ENCODE results near the gene SEMA4D. TPM values are rescaled to one million over a fixed set of nuclear protein-coding genes. Genes with fewer than 3 reads are reported as not detected.

The SEMA4D gene
- total RNA-seq, 1 experiment from 2014 or later: 23.3 TPM

GRCh38 chr9:89352874-89353649 is 144.9 kb downstream of the SEMA4D start:
- Mint-ChIP-seq H3K27me3 (ENCODE audit: unreplicated experiment) (no peaks in the 10 kb centered on the region), H3K36me3 (ENCODE audit: insufficient read depth, unreplicated experiment) (peaks cover 16% of the 10 kb centered on the region), H3K27ac (ENCODE audit: unreplicated experiment) (no peak overlapping the region), H3K9me3 (ENCODE audit: low read depth, unreplicated experiment) (no peaks in the 10 kb centered on the region), H3K4me1 (ENCODE audit: low read depth, unreplicated experiment) (no peaks in the 10 kb centered on the region), H3K4me3 (ENCODE audit: low read depth, unreplicated experiment) (no peak overlapping the region)
- DNase-seq: no peak
- intact Hi-C loops (cut with micrococcal nuclease; ENCODE audit: unreplicated experiment): no loop called here
- TF ChIP-seq, protein P1, sequence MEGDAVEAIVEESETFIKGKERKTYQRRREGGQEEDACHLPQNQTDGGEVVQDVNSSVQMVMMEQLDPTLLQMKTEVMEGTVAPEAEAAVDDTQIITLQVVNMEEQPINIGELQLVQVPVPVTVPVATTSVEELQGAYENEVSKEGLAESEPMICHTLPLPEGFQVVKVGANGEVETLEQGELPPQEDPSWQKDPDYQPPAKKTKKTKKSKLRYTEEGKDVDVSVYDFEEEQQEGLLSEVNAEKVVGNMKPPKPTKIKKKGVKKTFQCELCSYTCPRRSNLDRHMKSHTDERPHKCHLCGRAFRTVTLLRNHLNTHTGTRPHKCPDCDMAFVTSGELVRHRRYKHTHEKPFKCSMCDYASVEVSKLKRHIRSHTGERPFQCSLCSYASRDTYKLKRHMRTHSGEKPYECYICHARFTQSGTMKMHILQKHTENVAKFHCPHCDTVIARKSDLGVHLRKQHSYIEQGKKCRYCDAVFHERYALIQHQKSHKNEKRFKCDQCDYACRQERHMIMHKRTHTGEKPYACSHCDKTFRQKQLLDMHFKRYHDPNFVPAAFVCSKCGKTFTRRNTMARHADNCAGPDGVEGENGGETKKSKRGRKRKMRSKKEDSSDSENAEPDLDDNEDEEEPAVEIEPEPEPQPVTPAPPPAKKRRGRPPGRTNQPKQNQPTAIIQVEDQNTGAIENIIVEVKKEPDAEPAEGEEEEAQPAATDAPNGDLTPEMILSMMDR (IDR thresholded peaks at IDR 0.05; ENCODE audit: unreplicated experiment): no peak
- CTCF ChIA-PET: no interaction called here
- no TSS peak for BruUV-seq (replicated peaks)

DNA sequence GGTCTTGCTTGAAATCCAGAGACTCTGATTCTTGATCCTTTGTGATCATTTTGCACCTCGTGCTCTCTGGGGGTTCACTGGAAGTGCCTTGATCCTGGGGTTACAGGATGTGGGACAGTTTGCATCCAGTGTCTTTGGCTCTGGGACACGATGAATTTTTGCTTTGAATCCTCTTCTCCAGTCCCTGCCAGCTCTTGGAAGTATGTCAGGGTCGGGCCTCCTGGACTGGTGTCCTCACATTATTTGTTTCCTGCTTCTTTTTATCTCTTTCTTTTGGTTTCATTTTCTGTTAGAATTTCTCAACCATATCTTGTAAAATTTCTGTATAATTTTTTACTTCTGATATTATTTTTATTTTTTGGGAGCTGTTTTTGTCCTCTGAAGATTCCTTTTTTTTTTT is 145.5 kb downstream of the SEMA4D start:
- intact Hi-C loops (cut with micrococcal nuclease; ENCODE audit: unreplicated experiment): no loop called here
- CTCF ChIA-PET: no interaction called here
- peaks cover 16% of the 10 kb centered on the region for H3K36me3 Mint-ChIP-seq (ENCODE audit: insufficient read depth, unreplicated experiment)
- no TSS peak for BruUV-seq (replicated peaks)
- H3K27ac Mint-ChIP-seq (ENCODE audit: unreplicated experiment): no peak overlapping the region
- TF ChIP-seq, protein P1 (IDR thresholded peaks at IDR 0.05; ENCODE audit: unreplicated experiment): no peak
- no peak overlapping the region for H3K4me3 Mint-ChIP-seq (ENCODE audit: low read depth, unreplicated experiment)
- H3K4me1 Mint-ChIP-seq (ENCODE audit: low read depth, unreplicated experiment): no peaks in the 10 kb centered on the region
- no peak for DNase-seq
- H3K27me3 Mint-ChIP-seq (ENCODE audit: unreplicated experiment): no peaks in the 10 kb centered on the region
- no peaks in the 10 kb centered on the region for H3K9me3 Mint-ChIP-seq (ENCODE audit: low read depth, unreplicated experiment)

- no peaks in the 10 kb centered on the region for H3K4me1 Mint-ChIP-seq (ENCODE audit: low read depth, unreplicated experiment)
- peaks cover 17% of the 10 kb centered on the region for H3K36me3 Mint-ChIP-seq (ENCODE audit: insufficient read depth, unreplicated experiment)
- no peaks in the 10 kb centered on the region for H3K27me3 Mint-ChIP-seq (ENCODE audit: unreplicated experiment)
- H3K9me3 Mint-ChIP-seq (ENCODE audit: low read depth, unreplicated experiment): no peaks in the 10 kb centered on the region
- CTCF ChIA-PET: no interaction called here
- H3K4me3 Mint-ChIP-seq (ENCODE audit: low read depth, unreplicated experiment): no peak overlapping the region
- DNase-seq: no peak
- no peak overlapping the region for H3K27ac Mint-ChIP-seq (ENCODE audit: unreplicated experiment)
- TF ChIP-seq, protein P1 (IDR thresholded peaks at IDR 0.05; ENCODE audit: unreplicated experiment): no peak
- intact Hi-C loops (cut with micrococcal nuclease; ENCODE audit: unreplicated experiment): no loop called here
- BruUV-seq (replicated peaks): no TSS peak
Measured at GRCh38 chr9:89351584-89352300, 146.2 kb downstream of the SEMA4D start.

GRCh38 chr9:89350988-89351557 is 146.8 kb downstream of the SEMA4D start:
- no peaks in the 10 kb centered on the region for H3K9me3 Mint-ChIP-seq (ENCODE audit: low read depth, unreplicated experiment)
- CTCF ChIA-PET: no interaction called here
- H3K27ac Mint-ChIP-seq (ENCODE audit: unreplicated experiment): no peak overlapping the region
- peaks cover 24% of the 10 kb centered on the region for H3K36me3 Mint-ChIP-seq (ENCODE audit: insufficient read depth, unreplicated experiment)
- DNase-seq: no peak
- BruUV-seq (replicated peaks): no TSS peak
- TF ChIP-seq, protein P1 (IDR thresholded peaks at IDR 0.05; ENCODE audit: unreplicated experiment): no peak
- H3K4me1 Mint-ChIP-seq (ENCODE audit: low read depth, unreplicated experiment): no peaks in the 10 kb centered on the region
- no peak overlapping the region for H3K4me3 Mint-ChIP-seq (ENCODE audit: low read depth, unreplicated experiment)
- intact Hi-C loops (cut with micrococcal nuclease; ENCODE audit: unreplicated experiment): no loop called here
- H3K27me3 Mint-ChIP-seq (ENCODE audit: unreplicated experiment): no peaks in the 10 kb centered on the region

Data from Calu3 (cell line).